Measurements from ENCODE around the gene SIN3A. TPM values are rescaled to one million over a fixed set of nuclear protein-coding genes. Genes with fewer than 3 reads are reported as not detected.
A peak's percentile ranks its signal among the peaks of the same experiment; 100 is the strongest.
"Not testable (repeated sequence)": the region's sequence is repeated elsewhere in the genome, so short reads cannot be mapped to it uniquely, and the experiment has no call there.

The SIN3A gene
- total and polyA plus RNA-seq, 2 donors (not counting 1 experiment from before 2014, with no cell fraction given) = 23.0 to 27.2 TPM

- Histone ChIP-seq H3K4me1 (ENCODE audit: control insufficient read depth, extremely low read depth, insufficient read depth, low read length) (peaks cover 5% of the 10 kb centered on the region), H3K9me3 (ENCODE audit: control insufficient read depth, insufficient read depth, low read depth, low read length) (no peaks in the 10 kb centered on the region), H3K9ac (ENCODE audit: insufficient read depth, low read length) (peak overlapping the region; percentile 93), H3K36me3 (ENCODE audit: control insufficient read depth, insufficient read depth, low read length) (no peaks in the 10 kb centered on the region), H3K4me2 (ENCODE audit: extremely low read depth, insufficient read depth, low read length) (no peak overlapping the region), H3K4me3 (replicated peaks in 1 of 4; ENCODE audit: control extremely low read depth in 1 of 4, insufficient read depth in 1 of 4, low read depth in 3 of 4, low read length in 4 of 4) (peak overlapping the region; percentile 61 to 82 (median 66)), H3K79me2 (ENCODE audit: control insufficient read depth, insufficient read depth, low read length) (peaks cover 48% of the 10 kb centered on the region), H4K20me1 (ENCODE audit: control insufficient read depth, extremely low read depth, insufficient read depth, low read length) (no peaks in the 10 kb centered on the region), H3K27me3 (ENCODE audit: control insufficient read depth, insufficient read depth, low read length) (no peaks in the 10 kb centered on the region), H2AFZ (ENCODE audit: low read length) (peak overlapping the region; percentile 39), H3K27ac (ENCODE audit: insufficient read depth, low read length) (peak overlapping the region; percentile 90)
- DNase-seq (ENCODE audit: low read depth in 2 of 2) = no peak
- TF ChIP-seq EZH2 (IDR thresholded peaks at IDR 0.05; ENCODE audit: low read length, missing control alignments) = no peak
- TF ChIP-seq, protein P1, sequence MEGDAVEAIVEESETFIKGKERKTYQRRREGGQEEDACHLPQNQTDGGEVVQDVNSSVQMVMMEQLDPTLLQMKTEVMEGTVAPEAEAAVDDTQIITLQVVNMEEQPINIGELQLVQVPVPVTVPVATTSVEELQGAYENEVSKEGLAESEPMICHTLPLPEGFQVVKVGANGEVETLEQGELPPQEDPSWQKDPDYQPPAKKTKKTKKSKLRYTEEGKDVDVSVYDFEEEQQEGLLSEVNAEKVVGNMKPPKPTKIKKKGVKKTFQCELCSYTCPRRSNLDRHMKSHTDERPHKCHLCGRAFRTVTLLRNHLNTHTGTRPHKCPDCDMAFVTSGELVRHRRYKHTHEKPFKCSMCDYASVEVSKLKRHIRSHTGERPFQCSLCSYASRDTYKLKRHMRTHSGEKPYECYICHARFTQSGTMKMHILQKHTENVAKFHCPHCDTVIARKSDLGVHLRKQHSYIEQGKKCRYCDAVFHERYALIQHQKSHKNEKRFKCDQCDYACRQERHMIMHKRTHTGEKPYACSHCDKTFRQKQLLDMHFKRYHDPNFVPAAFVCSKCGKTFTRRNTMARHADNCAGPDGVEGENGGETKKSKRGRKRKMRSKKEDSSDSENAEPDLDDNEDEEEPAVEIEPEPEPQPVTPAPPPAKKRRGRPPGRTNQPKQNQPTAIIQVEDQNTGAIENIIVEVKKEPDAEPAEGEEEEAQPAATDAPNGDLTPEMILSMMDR (conservative IDR thresholded peaks at IDR 0.05 in 1 of 2, IDR thresholded peaks at IDR 0.05 in 1 of 2; ENCODE audit: low read depth in 1 of 2, low read length in 2 of 2) = no peak
These were observed 252 bp downstream of the SIN3A start for GRCh38 chr15:75451202-75451673.

- H3K27ac ChIP-seq (ENCODE audit: insufficient read depth, low read length) = peak overlapping the region; percentile 92
- DNase-seq (ENCODE audit: low read depth in 2 of 2) = peak; percentile 96 to 98
- no peaks in the 10 kb centered on the region for H3K9me3 ChIP-seq (ENCODE audit: control insufficient read depth, insufficient read depth, low read depth, low read length)
- H3K4me1 ChIP-seq (ENCODE audit: control insufficient read depth, extremely low read depth, insufficient read depth, low read length) = peaks cover 5% of the 10 kb centered on the region
- peaks cover 55% of the 10 kb centered on the region for H3K79me2 ChIP-seq (ENCODE audit: control insufficient read depth, insufficient read depth, low read length)
- H2AFZ ChIP-seq (ENCODE audit: low read length) = peak overlapping the region; percentile 75
- H4K20me1 ChIP-seq (ENCODE audit: control insufficient read depth, extremely low read depth, insufficient read depth, low read length) = no peaks in the 10 kb centered on the region
- TF ChIP-seq, protein P1 (conservative IDR thresholded peaks at IDR 0.05 in 1 of 2, IDR thresholded peaks at IDR 0.05 in 1 of 2; ENCODE audit: low read depth in 1 of 2, low read length in 2 of 2) = no peak
- no peak for TF ChIP-seq EZH2 (IDR thresholded peaks at IDR 0.05; ENCODE audit: low read length, missing control alignments)
- peak overlapping the region; percentile 62 for H3K9ac ChIP-seq (ENCODE audit: insufficient read depth, low read length)
- peak overlapping the region; percentile 73 to 99 (median 90) for H3K4me3 ChIP-seq (replicated peaks in 1 of 4; ENCODE audit: control extremely low read depth in 1 of 4, insufficient read depth in 1 of 4, low read depth in 3 of 4, low read length in 4 of 4)
- peak overlapping the region; percentile 99 for H3K4me2 ChIP-seq (ENCODE audit: extremely low read depth, insufficient read depth, low read length)
- H3K36me3 ChIP-seq (ENCODE audit: control insufficient read depth, insufficient read depth, low read length) = no peaks in the 10 kb centered on the region
- H3K27me3 ChIP-seq (ENCODE audit: control insufficient read depth, insufficient read depth, low read length) = no peaks in the 10 kb centered on the region
These were observed 936 bp downstream of the SIN3A start for GRCh38 chr15:75450307-75451201.

DNA sequence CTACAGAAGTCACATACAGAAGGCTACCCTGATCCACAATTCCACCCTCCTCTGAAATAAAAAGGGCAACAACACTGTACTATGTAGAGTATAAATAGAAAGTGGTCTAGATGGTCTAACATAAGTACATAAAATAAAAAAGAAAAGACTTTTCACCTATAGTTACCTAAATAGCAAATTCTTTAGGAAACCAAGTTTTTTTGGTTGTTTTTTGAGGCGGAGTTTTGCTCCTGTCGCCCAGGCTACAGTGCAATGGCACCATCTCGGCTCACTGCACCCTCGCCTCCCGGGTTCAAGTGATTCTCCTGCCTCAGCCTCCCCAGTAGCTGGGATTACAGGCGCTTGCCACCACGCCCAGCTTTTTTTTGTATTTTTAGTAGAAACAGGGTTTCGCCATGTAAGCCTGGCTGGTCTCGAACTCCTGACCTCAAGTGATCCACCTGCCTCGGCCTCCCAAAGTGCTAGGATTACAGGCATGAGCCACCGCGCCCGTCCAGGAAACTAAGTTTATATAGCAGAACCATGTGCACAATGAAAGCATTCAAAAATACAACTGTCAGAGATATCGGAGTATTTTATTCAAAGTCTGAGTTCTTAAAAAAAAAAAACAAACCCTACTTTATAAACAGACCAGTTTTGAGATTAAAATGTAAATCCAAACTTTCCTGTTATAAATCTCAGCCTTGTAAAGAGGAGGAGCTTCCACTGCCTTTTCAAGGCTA is 1.7 kb downstream of the SIN3A start:
- DNase-seq (ENCODE audit: low read depth in 2 of 2) = no peak
- TF ChIP-seq EZH2 (IDR thresholded peaks at IDR 0.05; ENCODE audit: low read length, missing control alignments) = no peak
- TF ChIP-seq, protein P1 (conservative IDR thresholded peaks at IDR 0.05 in 1 of 2, IDR thresholded peaks at IDR 0.05 in 1 of 2; ENCODE audit: low read depth in 1 of 2, low read length in 2 of 2) = no peak
- Histone ChIP-seq H3K4me3 (replicated peaks in 1 of 4; ENCODE audit: control extremely low read depth in 1 of 4, insufficient read depth in 1 of 4, low read depth in 3 of 4, low read length in 4 of 4) (peak overlapping the region; percentile 73 to 99 (median 90)), H3K79me2 (ENCODE audit: control insufficient read depth, insufficient read depth, low read length) (peaks cover 61% of the 10 kb centered on the region), H3K4me1 (ENCODE audit: control insufficient read depth, extremely low read depth, insufficient read depth, low read length) (peaks cover 5% of the 10 kb centered on the region), H4K20me1 (ENCODE audit: control insufficient read depth, extremely low read depth, insufficient read depth, low read length) (no peaks in the 10 kb centered on the region), H3K27ac (ENCODE audit: insufficient read depth, low read length) (peak overlapping the region; percentile 92), H3K9ac (ENCODE audit: insufficient read depth, low read length) (no peak overlapping the region), H3K36me3 (ENCODE audit: control insufficient read depth, insufficient read depth, low read length) (no peaks in the 10 kb centered on the region), H3K27me3 (ENCODE audit: control insufficient read depth, insufficient read depth, low read length) (no peaks in the 10 kb centered on the region), H3K9me3 (ENCODE audit: control insufficient read depth, insufficient read depth, low read depth, low read length) (no peaks in the 10 kb centered on the region), H2AFZ (ENCODE audit: low read length) (no peak overlapping the region), H3K4me2 (ENCODE audit: extremely low read depth, insufficient read depth, low read length) (peak overlapping the region; percentile 99)

DNA sequence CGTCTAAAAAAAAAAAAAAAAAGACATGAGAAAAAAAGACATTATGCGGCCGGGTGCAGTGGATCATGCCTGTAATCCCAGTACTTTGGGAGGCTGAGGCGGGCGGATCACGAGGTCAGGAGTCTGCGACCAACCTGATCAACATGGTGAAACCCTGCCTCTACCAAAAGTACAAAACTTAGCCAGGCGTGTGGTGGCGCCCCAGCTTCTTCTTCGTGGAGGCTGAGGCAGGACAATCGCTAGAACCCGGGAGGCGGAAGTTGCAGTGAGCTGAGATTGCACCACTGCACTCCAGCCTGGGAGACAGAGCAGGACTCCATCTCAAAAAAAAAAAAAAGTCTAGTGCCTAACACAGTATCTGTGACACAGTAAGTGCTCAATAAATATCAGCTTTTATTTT is 3.3 kb downstream of the SIN3A start:
- H3K27me3 ChIP-seq (ENCODE audit: control insufficient read depth, insufficient read depth, low read length); H4K20me1 ChIP-seq (ENCODE audit: control insufficient read depth, extremely low read depth, insufficient read depth, low read length); H3K9ac ChIP-seq (ENCODE audit: insufficient read depth, low read length); H3K36me3 ChIP-seq (ENCODE audit: control insufficient read depth, insufficient read depth, low read length); DNase-seq (ENCODE audit: low read depth in 2 of 2); H2AFZ ChIP-seq (ENCODE audit: low read length); H3K27ac ChIP-seq (ENCODE audit: insufficient read depth, low read length); H3K9me3 ChIP-seq (ENCODE audit: control insufficient read depth, insufficient read depth, low read depth, low read length); H3K4me2 ChIP-seq (ENCODE audit: extremely low read depth, insufficient read depth, low read length); H3K4me3 ChIP-seq (replicated peaks in 1 of 4; ENCODE audit: control extremely low read depth in 1 of 4, insufficient read depth in 1 of 4, low read depth in 3 of 4, low read length in 4 of 4): not testable (repeated sequence)
- Histone ChIP-seq H3K4me1 (ENCODE audit: control insufficient read depth, extremely low read depth, insufficient read depth, low read length) (peaks cover 11% of the 10 kb centered on the region), H3K79me2 (ENCODE audit: control insufficient read depth, insufficient read depth, low read length) (peaks cover 64% of the 10 kb centered on the region)
